NB4 (cell line): ENCODE measurements around the gene PNMA6F.

Source experiments
- CTCF ChIP-seq: IDR thresholded peaks from one replicate; pipeline ENCODE4 v1.5.1; 2012; ENCODE audit warnings: low read depth, low read length
- MAX ChIP-seq: IDR thresholded peaks from 2 replicates; pipeline ENCODE4 v1.6.1; 2011; ENCODE audit warnings: low read depth, low read length
- MYC ChIP-seq: IDR thresholded peaks from 2 replicates; pipeline ENCODE4 v1.6.1; 2011; ENCODE audit warnings: low read depth, low read length
- POLR2A ChIP-seq: IDR thresholded peaks from 2 replicates; pipeline ENCODE4 v1.6.1; 2011; ENCODE audit warnings: mild to moderate bottlenecking; ENCODE audit not compliant: insufficient read length; ENCODE audit errors: extremely low read depth

- no peak for TF ChIP-seq CTCF
- TF ChIP-seq POLR2A = no peak
- no peak for TF ChIP-seq MAX
- no peak for TF ChIP-seq MYC
These were observed 9.5 kb downstream of the PNMA6F start for GRCh38 chrX:153312041-153312440.
